ENCODE data around the gene DLL1.

GRCh38 chr6:170297576-170298330 is 6.9 kb upstream of the DLL1 start:
- no peak for TF ChIP-seq CTCF (IDR thresholded peaks at IDR 0.05)
- no peak for TF ChIP-seq POLR2A (IDR thresholded peaks at IDR 0.05)

All from stomach (tissue), 4 donors.